Spleen (tissue), 7 donors: ENCODE measurements around the gene TMEM40.

Experiments
- POLR2A ChIP-seq, 3 donors: fragments of 450-650 bp; IDR thresholded peaks; one replicate each; pipeline ENCODE4 v1.5.1; 2017; ENCODE audit warnings: antibody characterized with exemption in 3 of 3, mild to moderate bottlenecking in 1 of 3
- POLR2AphosphoS5 ChIP-seq, 3 donors: sonication (generic); formaldehyde crosslinking; IDR thresholded peaks; one replicate each; pipeline ENCODE4 v1.5.1; 2017; ENCODE audit warnings: antibody characterized with exemption in 3 of 3
- TF ChIP-seq, protein P1 (sequence below), 11 experiments: fragments of 200-600 bp in 7 of 11; fragments of 450-650 bp in 4 of 11; sonication (generic) in 4 of 11; IDR thresholded peaks in 8 of 11; conservative IDR thresholded peaks in 3 of 11; 1 replicate in 7 of 11; 2 replicates in 4 of 11; pipeline versions ENCODE4 v1.4.0 to v1.8.0; 2016 to 2021; ENCODE audit warnings: antibody characterized with exemption in 11 of 11, inconsistent platforms in 4 of 11, mild to moderate bottlenecking in 1 of 11
- donor health status: DM: no; HTN: no; CAD: no; lungs with moderate emphysema.
- donor health status: DM: no; HTN: no; CAD: no.
- donor health status: DM: no; HTN: no; CAD: no.

DNA sequence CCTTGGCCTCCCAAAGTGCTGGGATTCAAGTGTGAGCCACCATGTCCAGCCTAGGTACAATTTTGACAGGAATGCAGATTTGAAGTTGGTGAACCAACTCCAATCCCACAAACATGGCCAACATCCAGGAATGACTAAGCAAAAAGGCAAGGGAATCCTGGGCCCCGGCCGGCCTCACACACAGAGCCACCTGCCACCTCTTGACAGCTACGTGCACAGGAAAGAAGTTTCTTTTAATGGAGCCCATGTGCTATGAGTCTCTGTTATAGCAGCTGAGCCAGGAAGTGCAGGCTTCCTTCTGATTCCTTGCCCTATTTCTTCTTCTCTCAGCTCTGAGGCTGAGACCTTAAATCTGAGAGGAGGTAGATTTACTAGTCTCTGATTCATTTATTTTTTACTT, 8.8 kb downstream of the TMEM40 start:
- TF ChIP-seq, protein P1, sequence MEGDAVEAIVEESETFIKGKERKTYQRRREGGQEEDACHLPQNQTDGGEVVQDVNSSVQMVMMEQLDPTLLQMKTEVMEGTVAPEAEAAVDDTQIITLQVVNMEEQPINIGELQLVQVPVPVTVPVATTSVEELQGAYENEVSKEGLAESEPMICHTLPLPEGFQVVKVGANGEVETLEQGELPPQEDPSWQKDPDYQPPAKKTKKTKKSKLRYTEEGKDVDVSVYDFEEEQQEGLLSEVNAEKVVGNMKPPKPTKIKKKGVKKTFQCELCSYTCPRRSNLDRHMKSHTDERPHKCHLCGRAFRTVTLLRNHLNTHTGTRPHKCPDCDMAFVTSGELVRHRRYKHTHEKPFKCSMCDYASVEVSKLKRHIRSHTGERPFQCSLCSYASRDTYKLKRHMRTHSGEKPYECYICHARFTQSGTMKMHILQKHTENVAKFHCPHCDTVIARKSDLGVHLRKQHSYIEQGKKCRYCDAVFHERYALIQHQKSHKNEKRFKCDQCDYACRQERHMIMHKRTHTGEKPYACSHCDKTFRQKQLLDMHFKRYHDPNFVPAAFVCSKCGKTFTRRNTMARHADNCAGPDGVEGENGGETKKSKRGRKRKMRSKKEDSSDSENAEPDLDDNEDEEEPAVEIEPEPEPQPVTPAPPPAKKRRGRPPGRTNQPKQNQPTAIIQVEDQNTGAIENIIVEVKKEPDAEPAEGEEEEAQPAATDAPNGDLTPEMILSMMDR (IDR thresholded peaks at IDR 0.05 in 8 of 11, conservative IDR thresholded peaks at IDR 0.05 in 3 of 11) = no peak
- TF ChIP-seq POLR2A (IDR thresholded peaks at IDR 0.05) (no peak), POLR2AphosphoS5 (IDR thresholded peaks at IDR 0.05) (no peak)
